GM12874 (cell line): ENCODE data around the gene GPHB5.

ENCODE experiments used
- CTCF ChIP-seq: IDR thresholded peaks from 2 replicates; pipeline ENCODE4 v1.5.1; 2011; ENCODE audit warnings: low read depth, mild to moderate bottlenecking, control low read depth, low read length, moderate library complexity; ENCODE audit not compliant: insufficient read depth

The GPHB5 gene

DNA sequence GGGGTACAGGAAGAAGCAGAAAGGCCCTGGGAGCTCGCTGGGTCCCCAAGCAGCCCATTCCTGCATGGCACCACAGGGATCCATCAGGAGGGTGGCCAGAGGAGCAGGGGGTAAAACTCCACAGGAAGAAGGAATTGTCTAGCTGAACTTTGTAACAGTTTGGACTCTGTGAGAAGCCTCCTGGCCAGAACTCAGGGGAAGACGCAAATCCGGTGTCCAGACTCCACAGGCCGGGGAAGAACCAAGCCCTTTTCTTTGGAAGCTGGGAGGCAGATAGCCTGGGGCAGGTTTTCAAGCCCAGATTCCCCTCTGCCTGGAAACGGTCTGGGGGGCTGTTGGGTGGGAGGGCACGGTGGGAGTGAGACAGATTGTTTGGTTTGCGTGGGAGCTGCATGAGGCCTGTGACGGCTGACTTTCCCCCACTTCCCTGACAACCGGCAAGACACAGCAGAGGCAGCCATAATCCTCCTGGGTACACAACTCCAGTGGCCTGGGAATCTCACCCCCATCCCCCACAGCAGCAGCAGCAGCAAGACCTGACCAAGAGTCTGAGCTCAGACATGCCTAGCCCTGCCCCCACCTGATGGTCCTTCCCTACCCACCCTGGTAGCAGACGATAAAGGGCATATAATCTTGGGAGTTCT is 16.7 kb downstream of the GPHB5 start:
- no peak for TF ChIP-seq CTCF

DNA sequence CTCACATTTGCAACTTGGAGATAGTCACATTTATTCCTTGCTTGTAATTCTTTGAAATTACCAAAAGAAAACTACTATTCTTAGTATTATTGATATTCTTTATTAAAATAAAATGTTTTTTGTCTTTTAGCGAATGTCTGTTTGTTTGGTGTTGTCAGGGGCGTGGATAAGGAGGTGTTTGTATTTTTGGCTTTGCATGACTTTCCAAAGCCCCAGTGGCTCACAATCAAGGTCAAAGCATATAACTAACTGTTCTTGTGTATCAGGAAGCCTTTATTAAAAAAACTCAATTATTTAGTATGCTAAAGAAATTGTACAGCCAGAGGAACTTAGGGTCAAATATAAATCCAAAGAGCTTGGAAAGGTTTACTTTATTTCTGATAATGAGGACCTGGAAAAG is 17.9 kb downstream of the GPHB5 start:
- TF ChIP-seq CTCF, result no peak

- no peak for TF ChIP-seq CTCF
These were observed 19.2 kb downstream of the GPHB5 start for GRCh38 chr14:63299351-63300110.

DNA sequence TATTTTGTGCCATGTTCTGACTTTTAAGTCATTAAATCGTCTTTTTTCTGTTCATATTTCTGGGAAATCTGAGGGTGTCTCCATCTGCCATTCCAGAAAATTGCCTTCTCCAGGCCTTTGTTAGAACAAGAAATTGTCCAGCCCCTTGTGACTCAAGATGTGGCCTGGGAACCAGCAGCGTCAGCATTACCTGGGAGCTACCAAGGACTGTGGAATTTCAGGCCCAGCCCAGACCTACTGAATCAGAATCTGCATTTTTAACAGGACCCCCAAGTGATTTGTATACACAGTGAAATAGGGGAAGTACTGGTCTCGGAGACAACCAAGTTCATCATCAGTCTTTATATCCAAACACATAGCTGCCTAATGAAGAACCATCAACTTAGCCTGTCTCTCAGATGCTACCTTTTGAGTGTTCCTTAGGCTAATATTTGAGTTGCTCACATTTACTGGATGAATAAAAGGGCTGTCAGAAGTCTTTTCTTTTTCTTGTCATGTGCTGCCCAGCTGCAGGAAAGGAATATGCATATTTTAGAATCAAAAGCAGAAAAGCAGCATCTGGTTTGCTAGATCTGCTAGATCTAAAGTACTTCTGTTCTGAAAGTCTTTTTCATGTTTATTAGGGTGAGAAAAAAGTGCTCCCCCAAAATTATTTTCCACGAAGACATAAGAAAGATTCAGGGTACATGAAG is 21.2 kb downstream of the GPHB5 start:
- no peak for TF ChIP-seq CTCF

DNA sequence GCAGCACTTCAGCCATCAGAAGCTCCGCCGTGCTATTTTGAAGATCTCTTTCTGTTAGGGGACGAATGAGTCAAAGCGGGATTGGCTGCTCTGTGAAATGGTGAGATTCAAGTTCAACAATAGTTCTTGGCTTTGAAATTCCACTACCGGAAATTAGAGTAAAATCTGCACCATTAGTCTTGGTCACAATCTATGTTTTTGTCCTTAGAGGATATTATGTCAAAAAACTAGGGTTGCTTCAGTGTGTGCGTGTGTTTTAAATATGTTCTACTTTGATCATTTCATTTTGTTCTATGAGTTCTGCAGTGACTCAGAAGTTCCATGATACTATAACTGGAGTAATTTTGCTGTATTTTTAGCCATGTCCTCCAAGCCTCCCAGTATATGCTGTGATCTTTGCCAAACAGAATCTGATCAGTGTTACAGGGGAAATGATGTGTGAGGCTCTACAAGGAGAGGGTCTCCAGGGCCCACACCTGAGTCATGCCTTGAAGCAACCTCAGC is 22.6 kb downstream of the GPHB5 start:
- no peak for TF ChIP-seq CTCF

DNA sequence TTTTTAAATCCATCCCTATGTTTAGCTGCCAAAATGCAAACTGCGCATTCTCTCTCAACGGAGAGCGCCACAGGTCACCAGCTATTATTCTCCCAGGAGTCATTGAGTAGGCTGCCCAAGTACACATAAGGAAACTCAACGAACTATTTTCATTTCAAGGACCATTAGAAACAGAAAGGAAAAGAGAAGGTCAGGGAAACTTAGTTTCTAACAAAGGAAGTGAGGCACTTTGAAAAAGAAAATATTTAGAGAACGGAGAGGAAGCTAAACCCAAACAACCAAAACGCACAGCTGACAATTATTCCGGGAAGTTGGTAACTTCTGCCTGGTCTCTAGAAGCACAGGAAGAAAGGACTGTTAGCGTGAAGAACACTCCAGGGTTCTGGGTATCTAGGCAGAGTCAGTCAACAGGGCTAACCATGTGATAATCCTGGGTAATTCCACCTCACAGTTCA is 23.5 kb downstream of the GPHB5 start:
- no peak for TF ChIP-seq CTCF

GRCh38 chr14:63292805-63293204 is 25.9 kb downstream of the GPHB5 start:
- TF ChIP-seq CTCF, result no peak
